NCI-H2196 (cell line): ENCODE measurements around the gene MAGEL2.
"Not testable (repeated sequence)": the region's sequence is repeated elsewhere in the genome, so short reads cannot be mapped to it uniquely, and the experiment has no call there.

Experiments used
- DNase-seq: peaks from one replicate; lab custom pipeline; 2025; ENCODE audit not compliant: unreplicated experiment; lab: John Stamatoyannopoulos, UW

The MAGEL2 gene

DNA sequence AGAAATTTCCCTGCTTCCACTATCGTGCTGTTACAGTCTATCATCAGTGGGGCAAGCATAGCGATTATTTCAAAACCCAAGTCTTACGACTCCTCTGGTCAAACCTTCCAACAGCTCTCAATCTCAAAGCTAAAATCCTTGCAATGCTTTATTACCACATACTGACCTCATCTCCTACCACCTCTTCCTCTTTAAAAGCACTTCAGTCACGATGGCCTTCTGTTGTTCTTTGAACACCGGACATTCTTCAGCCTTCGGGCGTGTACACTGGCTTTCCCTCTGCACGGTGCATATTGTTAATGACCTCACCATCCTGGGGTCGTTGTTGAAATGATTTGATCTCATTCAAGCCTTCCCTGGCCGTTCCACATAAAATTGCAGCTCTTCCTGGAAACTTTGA lies 31.1 kb downstream of the MAGEL2 start:
- no peak for DNase-seq

DNA sequence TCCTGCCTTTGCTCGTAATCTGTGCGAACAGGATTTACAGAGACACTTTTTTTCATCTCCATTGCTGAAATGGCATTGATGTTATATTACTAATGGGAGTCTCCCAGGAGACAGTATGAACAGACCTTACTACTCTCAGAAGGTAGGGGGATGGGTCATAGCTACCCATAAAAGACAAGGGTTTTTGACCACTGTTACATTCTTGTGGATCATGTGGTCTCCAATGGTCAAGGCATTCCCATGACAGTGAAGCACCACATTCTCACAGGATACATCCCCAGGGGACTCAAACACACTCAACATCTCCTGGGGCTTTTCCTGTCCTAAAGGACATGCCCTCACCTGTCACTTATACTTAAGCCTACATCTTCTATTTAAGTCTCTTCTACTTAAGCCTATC lies 41.4 kb downstream of the MAGEL2 start:
- DNase-seq: no peak

DNA sequence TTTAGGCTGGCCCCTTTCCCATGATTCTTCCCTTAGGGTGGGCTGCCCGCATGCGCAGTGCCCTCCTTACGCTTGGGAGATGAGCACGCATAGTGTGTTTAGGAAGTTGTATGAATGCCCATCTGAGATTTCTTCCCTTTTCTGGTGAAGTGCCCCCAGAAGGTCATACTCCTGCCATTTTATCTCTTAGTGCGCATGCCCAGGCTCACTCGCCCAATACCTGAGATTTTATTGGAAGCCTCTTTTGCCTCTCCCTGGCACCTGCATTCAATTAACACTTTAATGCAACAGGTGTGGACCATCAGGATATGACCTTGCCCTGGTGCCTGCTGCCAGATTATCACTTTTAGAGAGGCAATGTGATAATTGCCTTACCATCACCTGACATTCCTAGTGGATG lies 45.5 kb downstream of the MAGEL2 start:
- DNase-seq: no peak

DNA sequence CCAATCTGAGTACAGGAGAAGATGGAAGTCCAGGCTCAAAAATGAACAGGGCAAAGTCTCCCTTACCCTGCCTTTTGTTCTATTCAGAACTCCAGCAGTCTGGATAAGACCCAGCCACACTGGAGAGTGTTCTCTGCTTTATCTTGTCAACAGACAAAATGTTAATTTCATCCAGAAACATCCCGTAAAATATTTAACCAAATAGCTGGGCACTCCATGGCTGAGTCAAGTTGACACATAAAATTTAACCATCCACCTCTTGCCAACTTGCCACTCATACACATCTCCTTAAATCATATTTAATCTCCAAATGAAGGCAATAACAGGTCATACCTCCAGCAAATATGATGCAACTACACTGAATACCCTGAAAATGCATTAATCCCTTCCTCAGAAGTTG lies 48.6 kb downstream of the MAGEL2 start:
- DNase-seq: no peak

DNA sequence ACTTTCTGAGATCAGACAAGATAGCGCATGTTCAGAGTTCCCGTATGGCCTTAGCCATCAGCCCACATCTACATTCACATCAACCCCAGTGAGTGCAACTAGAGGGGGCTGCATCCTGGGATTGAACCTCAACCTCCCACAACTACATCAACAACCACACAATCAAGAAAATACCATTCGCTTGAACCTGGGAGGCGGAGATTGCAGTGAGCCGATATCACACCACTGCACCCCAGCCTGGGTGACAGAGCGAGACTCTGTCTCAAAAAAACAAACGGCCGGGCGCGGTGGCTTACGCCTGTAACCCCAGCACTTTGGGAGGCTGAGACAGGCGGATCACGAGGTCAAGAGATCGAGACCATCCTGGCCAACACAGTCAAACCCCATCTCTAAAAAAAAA lies 50.4 kb downstream of the MAGEL2 start:
- DNase-seq: not testable (repeated sequence)

DNA sequence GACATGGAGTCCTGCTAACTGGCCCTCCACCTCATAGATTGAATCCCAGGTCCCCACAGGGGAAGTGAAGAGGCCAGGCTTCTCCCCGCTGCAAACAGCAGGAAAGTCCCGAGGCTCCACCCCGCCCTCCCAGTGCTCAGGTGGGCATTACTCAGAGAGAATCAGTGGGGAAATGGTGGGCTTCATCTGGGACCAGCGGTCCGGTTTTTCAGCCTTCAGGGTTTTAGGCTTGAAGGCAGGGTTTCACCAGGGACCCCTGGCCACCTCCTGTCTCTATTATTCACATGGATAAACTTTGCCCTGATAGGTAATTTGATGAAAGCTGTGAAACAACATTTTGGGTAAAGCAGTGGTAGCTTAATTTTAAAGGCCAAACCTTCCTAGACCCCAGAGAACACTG lies 50.9 kb downstream of the MAGEL2 start:
- no peak for DNase-seq

DNA sequence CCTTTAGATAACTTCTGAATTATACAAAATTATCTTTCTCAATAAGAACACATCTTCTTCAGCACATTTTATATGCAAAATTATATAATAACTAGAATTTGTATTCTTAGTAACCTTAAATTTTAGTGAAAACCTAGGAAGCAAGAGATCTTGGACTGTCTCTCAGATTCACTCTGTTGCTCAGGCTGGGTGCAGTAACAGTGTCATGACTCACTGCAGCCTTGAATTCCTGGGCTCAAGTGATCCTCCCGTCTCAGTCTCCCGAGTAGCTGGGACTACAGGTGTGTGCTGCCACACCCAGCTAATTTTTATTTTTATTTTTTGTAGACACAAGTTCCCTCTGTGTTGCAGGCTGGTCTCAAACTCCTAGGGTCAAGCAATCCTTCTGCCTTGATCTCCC lies 52.3 kb downstream of the MAGEL2 start:
- no peak for DNase-seq

DNA sequence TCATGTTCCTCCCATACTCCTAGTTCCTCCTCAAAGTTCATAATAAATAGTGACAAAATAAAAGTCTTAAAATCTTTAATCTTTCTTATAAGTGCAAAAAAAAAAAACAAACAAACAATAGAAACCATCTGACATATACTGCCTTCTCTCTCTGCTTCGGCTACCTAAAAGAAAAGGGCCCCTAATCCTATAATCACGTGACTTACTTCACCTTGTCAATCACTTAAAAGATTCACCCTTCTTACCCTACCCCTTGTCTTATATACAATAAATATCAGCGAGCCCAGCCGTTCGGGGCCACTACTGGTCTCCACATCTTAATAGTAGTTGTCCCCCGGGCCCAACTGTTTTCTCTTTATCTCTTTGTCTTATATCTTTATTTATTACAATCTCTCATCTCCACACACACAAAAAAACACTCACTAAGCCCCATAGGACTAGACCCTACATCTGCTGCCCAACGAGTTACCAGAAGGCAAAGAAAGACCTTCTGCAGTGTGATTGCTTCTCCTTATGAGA lies 53.4 kb downstream of the MAGEL2 start:
- no peak for DNase-seq
